ENCODE measurements around the gene CDHR2. TPM values are rescaled to one million over a fixed set of nuclear protein-coding genes. Genes with fewer than 3 reads are reported as not detected.

Gene CDHR2
- total RNA-seq, 1 donor from 2014 or later: 0.43 TPM

- peaks cover 8% of the 10 kb centered on the region for H3K27me3 Mint-ChIP-seq (ENCODE audit: unreplicated experiment)
- H3K36me3 Mint-ChIP-seq (ENCODE audit: unreplicated experiment): no peaks in the 10 kb centered on the region
- no peaks in the 10 kb centered on the region for H3K4me1 Mint-ChIP-seq (ENCODE audit: unreplicated experiment)
- no peak overlapping the region for H3K4me3 Mint-ChIP-seq (ENCODE audit: unreplicated experiment)
- H3K9me3 Mint-ChIP-seq (ENCODE audit: unreplicated experiment): no peaks in the 10 kb centered on the region
- DNase-seq (ENCODE audit: extremely low spot score, unreplicated experiment): no peak
- peak; percentile 20 for TF ChIP-seq CTCF (IDR thresholded peaks at IDR 0.05)
- H3K27ac Mint-ChIP-seq (ENCODE audit: unreplicated experiment): no peak overlapping the region
These were observed 20.9 kb downstream of the CDHR2 start for GRCh38 chr5:176570044-176570443.

- Mint-ChIP-seq H3K4me1 (ENCODE audit: unreplicated experiment) (no peaks in the 10 kb centered on the region), H3K9me3 (ENCODE audit: unreplicated experiment) (no peaks in the 10 kb centered on the region), H3K27me3 (ENCODE audit: unreplicated experiment) (peaks cover 8% of the 10 kb centered on the region), H3K36me3 (ENCODE audit: unreplicated experiment) (no peaks in the 10 kb centered on the region), H3K27ac (ENCODE audit: unreplicated experiment) (no peak overlapping the region), H3K4me3 (ENCODE audit: unreplicated experiment) (no peak overlapping the region)
- peak; percentile 82 for TF ChIP-seq CTCF (IDR thresholded peaks at IDR 0.05)
- DNase-seq (ENCODE audit: extremely low spot score, unreplicated experiment): no peak
These were observed 24.6 kb downstream of the CDHR2 start for GRCh38 chr5:176573564-176574296.

- DNase-seq (ENCODE audit: extremely low spot score, unreplicated experiment): no peak
- TF ChIP-seq CTCF (IDR thresholded peaks at IDR 0.05): peak; percentile 20
- peaks cover 8% of the 10 kb centered on the region for H3K27me3 Mint-ChIP-seq (ENCODE audit: unreplicated experiment)
- H3K9me3 Mint-ChIP-seq (ENCODE audit: unreplicated experiment): no peaks in the 10 kb centered on the region
- H3K36me3 Mint-ChIP-seq (ENCODE audit: unreplicated experiment): no peaks in the 10 kb centered on the region
- no peak overlapping the region for H3K4me3 Mint-ChIP-seq (ENCODE audit: unreplicated experiment)
- no peaks in the 10 kb centered on the region for H3K4me1 Mint-ChIP-seq (ENCODE audit: unreplicated experiment)
- no peak overlapping the region for H3K27ac Mint-ChIP-seq (ENCODE audit: unreplicated experiment)
These were observed 25.1 kb downstream of the CDHR2 start for GRCh38 chr5:176574297-176574591.

GRCh38 chr5:176575066-176575465 lies 25.9 kb downstream of the CDHR2 start:
- H3K4me3 Mint-ChIP-seq (ENCODE audit: unreplicated experiment): no peak overlapping the region
- TF ChIP-seq CTCF (IDR thresholded peaks at IDR 0.05): no peak
- DNase-seq (ENCODE audit: extremely low spot score, unreplicated experiment): no peak
- H3K9me3 Mint-ChIP-seq (ENCODE audit: unreplicated experiment): no peaks in the 10 kb centered on the region
- H3K27me3 Mint-ChIP-seq (ENCODE audit: unreplicated experiment): peaks cover 11% of the 10 kb centered on the region
- no peaks in the 10 kb centered on the region for H3K36me3 Mint-ChIP-seq (ENCODE audit: unreplicated experiment)
- no peaks in the 10 kb centered on the region for H3K4me1 Mint-ChIP-seq (ENCODE audit: unreplicated experiment)
- H3K27ac Mint-ChIP-seq (ENCODE audit: unreplicated experiment): no peak overlapping the region

- Mint-ChIP-seq H3K9me3 (ENCODE audit: unreplicated experiment) (no peaks in the 10 kb centered on the region), H3K27me3 (ENCODE audit: unreplicated experiment) (peaks cover 11% of the 10 kb centered on the region), H3K36me3 (ENCODE audit: unreplicated experiment) (no peaks in the 10 kb centered on the region), H3K27ac (ENCODE audit: unreplicated experiment) (no peak overlapping the region), H3K4me1 (ENCODE audit: unreplicated experiment) (no peaks in the 10 kb centered on the region), H3K4me3 (ENCODE audit: unreplicated experiment) (no peak overlapping the region)
- TF ChIP-seq CTCF (IDR thresholded peaks at IDR 0.05): no peak
- DNase-seq (ENCODE audit: extremely low spot score, unreplicated experiment): no peak
These were observed 26.6 kb downstream of the CDHR2 start for GRCh38 chr5:176575488-176576422.
